B cell (primary cell): ENCODE measurements around the gene KCTD4. TPM values are rescaled to one million over a fixed set of nuclear protein-coding genes. Genes with fewer than 3 reads are reported as not detected.

Source experiments
- ATAC-seq: fragments of 200-7000 bp; cut with Tn5 transposase; one replicate; pipeline ENCODE4 v1.10.0; 2021; ENCODE audit warnings: low read depth, mild to moderate bottlenecking, moderate number of reproducible peaks, moderate library complexity
- CTCF ChIA-PET: fragments of 350-600 bp; sonication (Branson Sonifier 250); formaldehyde crosslinking; loops from one replicate; lab custom pipeline; 2021; ENCODE audit warnings: antibody characterized with exemption, inconsistent platforms; lab: Charles Lee
- POLR2A ChIA-PET: fragments of 350-600 bp; sonication (Branson Sonifier 250); formaldehyde crosslinking; loops from one replicate; lab custom pipeline; 2021; ENCODE audit warnings: antibody characterized with exemption; lab: Charles Lee
- DNase-seq: peaks from one replicate; pipeline ENCODE4 v3.0.0; 2013
- H2AFZ ChIP-seq: 2 replicates; pipeline ENCODE4 v1.6.1; 2012; ENCODE audit warnings: mild to moderate bottlenecking, low read depth, low read length; ENCODE audit not compliant: insufficient read depth, poor library complexity, severe bottlenecking
- H3K27ac ChIP-seq, 2 donors: 1 replicate in 1 of 2; 2 replicates in 1 of 2; pipeline ENCODE4 v1.5.1; 2012 to 2013; ENCODE audit warnings: low read length in 2 of 2, mild to moderate bottlenecking in 2 of 2, moderate library complexity in 1 of 2
- H3K27me3 ChIP-seq, 4 experiments: fragments of 200-600 bp in 1 of 4; sonication (generic) in 1 of 4; replicated peaks in 1 of 4; 1 replicate in 2 of 4; 2 replicates in 2 of 4; pipeline versions ENCODE4 v1.6.1 to v1.7.0; 2013 to 2016; ENCODE audit warnings: low read length in 3 of 4, mild to moderate bottlenecking in 2 of 4, mixed read lengths in 1 of 4, moderate library complexity in 1 of 4; ENCODE audit not compliant: insufficient read depth in 4 of 4, control insufficient read depth in 3 of 4; ENCODE audit errors: control extremely low read depth in 1 of 4
- H3K36me3 ChIP-seq, 2 experiments: replicated peaks in 1 of 2; 1 replicate in 1 of 2; 2 replicates in 1 of 2; pipeline versions ENCODE4 v1.6.1 to v1.7.1; 2013; ENCODE audit warnings: low read length in 1 of 2; ENCODE audit not compliant: insufficient read depth in 2 of 2, control insufficient read depth in 1 of 2; ENCODE audit errors: control extremely low read depth in 1 of 2, extremely low read depth in 1 of 2
- H3K4me1 ChIP-seq, 2 donors: fragments of 200-600 bp in 1 of 2; sonication (generic) in 1 of 2; 1 replicate in 1 of 2; 2 replicates in 1 of 2; pipeline versions ENCODE4 v1.5.1 to v1.6.1; 2013 to 2017; ENCODE audit warnings: low read length in 2 of 2; ENCODE audit not compliant: control insufficient read depth in 2 of 2, insufficient read depth in 2 of 2
- H3K4me2 ChIP-seq: replicated peaks from 2 replicates; pipeline ENCODE3; 2012; ENCODE audit warnings: mild to moderate bottlenecking, low read depth, low read length; ENCODE audit not compliant: poor library complexity, severe bottlenecking
- H3K4me3 ChIP-seq, 5 experiments: fragments of 200-600 bp in 1 of 5; sonication (generic) in 1 of 5; 1 replicate in 3 of 5; 2 replicates in 2 of 5; pipeline versions ENCODE4 v1.5.1 to v1.7.0; 2011 to 2016; ENCODE audit warnings: low read length in 4 of 5, mild to moderate bottlenecking in 4 of 5, low read depth in 2 of 5, control low read depth in 1 of 5, moderate library complexity in 1 of 5; ENCODE audit not compliant: insufficient read depth in 1 of 5; ENCODE audit errors: control extremely low read depth in 1 of 5, extremely low read depth in 1 of 5
- H3K79me2 ChIP-seq: fragments of 200-600 bp; sonication (generic); one replicate; pipeline ENCODE4 v1.6.0; 2016; ENCODE audit warnings: low read length; ENCODE audit not compliant: control insufficient read depth, insufficient read depth
- H3K9ac ChIP-seq: fragments of 200-600 bp; sonication (generic); 2 replicates; pipeline ENCODE4 v1.6.1; 2017; ENCODE audit warnings: mild to moderate bottlenecking, low read length, moderate library complexity
- H3K9me3 ChIP-seq, 3 donors: one replicate each; pipeline versions ENCODE4 v1.6.1 to v1.7.1; 2013; ENCODE audit warnings: low read length in 2 of 3; ENCODE audit not compliant: control insufficient read depth in 2 of 3, insufficient read depth in 1 of 3; ENCODE audit errors: control extremely low read depth in 1 of 3
- H4K20me1 ChIP-seq: 2 replicates; pipeline ENCODE4 v1.6.0; 2012; ENCODE audit warnings: mild to moderate bottlenecking, low read length; ENCODE audit not compliant: insufficient read depth, control insufficient read depth, poor library complexity, severe bottlenecking
- H3K27ac Mint-ChIP-seq: one replicate; pipeline ENCODE4 v1.8.0; 2021; ENCODE audit warnings: mixed read lengths
- H3K27me3 Mint-ChIP-seq: one replicate; pipeline ENCODE4 v1.8.0; 2021; ENCODE audit warnings: mixed read lengths
- H3K4me1 Mint-ChIP-seq: one replicate; pipeline ENCODE4 v1.8.0; 2021; ENCODE audit warnings: mixed read lengths
- H3K4me3 Mint-ChIP-seq: one replicate; pipeline ENCODE4 v1.8.0; 2021; ENCODE audit warnings: mixed read lengths
- H3K9me3 Mint-ChIP-seq: one replicate; pipeline ENCODE4 v1.8.0; 2022; ENCODE audit warnings: mixed read lengths; ENCODE audit not compliant: insufficient read depth
- CTCF ChIP-seq: fragments of 200-600 bp; IDR thresholded peaks from one replicate; pipeline ENCODE4 v1.8.0; 2022; ENCODE audit warnings: antibody characterized with exemption, mild to moderate bottlenecking
- EZH2 ChIP-seq: IDR thresholded peaks from 2 replicates; pipeline ENCODE4 v1.6.1; 2012; ENCODE audit warnings: borderline replicate concordance, low read depth, mild to moderate bottlenecking, moderate library complexity, low read length; ENCODE audit not compliant: insufficient read depth, poor library complexity, severe bottlenecking
- WGBS: methylation state at CpG from one replicate; pipeline ENCODE4 v1.1.5; 2013; ENCODE audit warnings: missing lambda C conversion rate; ENCODE audit not compliant: insufficient coverage; 5-methylcytosine and 5-hydroxymethylcytosine counted together
- intact Hi-C: fragments of 100-400 bp; cut with micrococcal nuclease; formaldehyde crosslinking; loops from one replicate; pipeline ENCODE4 v1.10.0; 2022
- polyA plus RNA-seq: library from polyadenylated mRNA; depleted of rRNA; stranded (reverse); fragments of >200 nt; gene quantifications from 2 replicates; pipeline ENCODE4 v1.2.3, GENCODE V29; 2012
- total RNA-seq, 2 donors: library from RNA; stranded (reverse); fragments of 120-200 nt in 1 of 2; gene quantifications; 1 replicate in 1 of 2; 2 replicates in 1 of 2; pipeline versions ENCODE4 v1.2.3 to v1.2.4, GENCODE V29; 2013 to 2022

The KCTD4 gene
- total and polyA plus RNA-seq, 2 donors (not counting 1 experiment from before 2014, with no cell fraction given), result not detected

GRCh38 chr13:45231722-45232121 is 30.9 kb upstream of the KCTD4 start:
- Histone ChIP-seq H2AFZ (no peak overlapping the region), H3K4me3 (no peak overlapping the region), H3K79me2 (no peaks in the 10 kb centered on the region), H3K27ac (no peak overlapping the region), H3K9ac (no peak overlapping the region), H3K4me1 (no peaks in the 10 kb centered on the region), H3K4me2 (no peak overlapping the region), H4K20me1 (no peaks in the 10 kb centered on the region), H3K9me3 (no peaks in the 10 kb centered on the region), H3K36me3 (no peaks in the 10 kb centered on the region), H3K27me3 (no peaks in the 10 kb centered on the region)
- no CpG with 5 or more reads among the region's 1 CpG for WGBS
- no peak overlapping the region for H3K4me3 Mint-ChIP-seq
- no peak for ATAC-seq
- no peaks in the 10 kb centered on the region for H3K4me1 Mint-ChIP-seq
- DNase-seq, result no peak
- intact Hi-C loops, result no loop called here
- no peak overlapping the region for H3K27ac Mint-ChIP-seq
- no peaks in the 10 kb centered on the region for H3K9me3 Mint-ChIP-seq
- no peaks in the 10 kb centered on the region for H3K27me3 Mint-ChIP-seq
- ChIA-PET CTCF (interaction anchor here (1.6 kb wide), 1 partner anchor 185 kb away, joined by 3 read pairs; no protein-coding TSS in a partner anchor), POLR2A (no interaction called here)
- no peak for TF ChIP-seq CTCF

GRCh38 chr13:45231305-45231704 is 30.5 kb upstream of the KCTD4 start:
- no peak overlapping the region for H3K27ac ChIP-seq
- H3K36me3 ChIP-seq, result no peaks in the 10 kb centered on the region
- H3K9ac ChIP-seq, result no peak overlapping the region
- no peak overlapping the region for H2AFZ ChIP-seq
- Mint-ChIP-seq H3K27ac (no peak overlapping the region), H3K4me1 (no peaks in the 10 kb centered on the region), H3K4me3 (no peak overlapping the region), H3K27me3 (no peaks in the 10 kb centered on the region), H3K9me3 (no peaks in the 10 kb centered on the region)
- no peaks in the 10 kb centered on the region for H3K79me2 ChIP-seq
- TF ChIP-seq EZH2, result no peak
- no peak for TF ChIP-seq CTCF
- DNase-seq, result no peak
- CTCF ChIA-PET, result interaction anchor here (1.6 kb wide), 1 partner anchor 185 kb away, joined by 3 read pairs; no protein-coding TSS in a partner anchor
- no peak overlapping the region for H3K4me3 ChIP-seq
- POLR2A ChIA-PET, result no interaction called here
- H3K4me2 ChIP-seq, result no peak overlapping the region
- no peaks in the 10 kb centered on the region for H3K9me3 ChIP-seq
- H4K20me1 ChIP-seq, result no peaks in the 10 kb centered on the region
- no peaks in the 10 kb centered on the region for H3K4me1 ChIP-seq
- intact Hi-C loops, result no loop called here
- H3K27me3 ChIP-seq, result no peaks in the 10 kb centered on the region
- no peak for ATAC-seq
- WGBS, result 100% methylated on average over 1 of the region's 4 CpGs
